ENCODE results near the gene WDFY2.

GRCh38 chr13:51771418-51772104 lies 187.3 kb downstream of the WDFY2 start:
- TF ChIP-seq EZH2 (IDR thresholded peaks at IDR 0.05; ENCODE audit: borderline replicate concordance, low read depth, low read length, poor library complexity, severe bottlenecking) (no peak), CTCF (conservative IDR thresholded peaks at IDR 0.05; ENCODE audit: low read depth, low read length) (no peak)
